NCI-H2196 (cell line): ENCODE data around the gene SERPINB12.

Experiments
- DNase-seq: peaks from one replicate; lab custom pipeline; 2025; ENCODE audit not compliant: unreplicated experiment; lab: John Stamatoyannopoulos, UW

SERPINB12 gene

DNA sequence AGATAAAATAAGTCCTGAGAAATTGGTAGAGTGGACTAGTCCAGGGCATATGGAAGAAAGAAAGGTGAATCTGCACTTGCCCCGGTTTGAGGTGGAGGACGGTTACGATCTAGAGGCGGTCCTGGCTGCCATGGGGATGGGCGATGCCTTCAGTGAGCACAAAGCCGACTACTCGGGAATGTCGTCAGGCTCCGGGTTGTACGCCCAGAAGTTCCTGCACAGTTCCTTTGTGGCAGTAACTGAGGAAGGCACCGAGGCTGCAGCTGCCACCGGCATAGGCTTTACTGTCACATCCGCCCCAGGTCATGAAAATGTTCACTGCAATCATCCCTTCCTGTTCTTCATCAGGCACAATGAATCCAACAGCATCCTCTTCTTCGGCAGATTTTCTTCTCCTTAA is 54.8 kb downstream of the SERPINB12 start:
- DNase-seq: no peak

DNA sequence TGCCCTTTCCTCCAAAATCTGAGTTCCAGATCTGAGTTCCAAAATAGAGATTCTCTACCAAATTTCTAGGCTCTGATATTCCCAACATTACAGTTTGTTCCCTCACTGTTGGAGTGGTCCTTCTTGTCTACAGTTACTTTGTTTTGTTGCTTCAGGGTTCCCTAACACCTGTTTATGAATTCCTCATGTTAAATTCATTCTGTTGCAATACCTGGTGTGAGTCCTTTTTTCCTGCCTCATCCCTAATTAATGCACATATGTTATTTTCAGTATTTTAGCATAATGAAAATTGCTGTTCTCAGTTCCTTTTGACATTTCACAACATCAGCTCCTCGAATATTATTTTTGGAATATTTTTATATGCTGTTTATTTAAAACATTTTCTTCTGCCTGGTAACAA is 61.2 kb downstream of the SERPINB12 start:
- DNase-seq: no peak

DNA sequence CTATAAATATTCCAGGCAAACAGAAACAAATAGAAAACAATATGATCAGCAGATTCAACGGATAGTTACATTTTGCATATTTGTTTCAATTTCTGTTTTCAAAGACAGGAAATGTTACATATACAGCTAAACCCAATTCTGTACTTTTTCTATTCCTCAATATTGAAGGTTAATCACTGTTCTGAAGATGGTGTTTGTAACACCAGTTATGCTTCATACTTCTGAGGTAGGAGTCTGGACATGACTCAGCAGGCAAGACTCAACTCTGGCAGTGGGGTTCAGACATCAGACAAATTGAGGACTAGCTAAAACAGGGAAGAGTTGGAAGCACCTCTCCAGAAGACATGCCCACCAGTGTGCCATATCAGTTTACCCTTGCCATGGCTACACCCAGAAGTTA is 61.6 kb downstream of the SERPINB12 start:
- no peak for DNase-seq

DNA sequence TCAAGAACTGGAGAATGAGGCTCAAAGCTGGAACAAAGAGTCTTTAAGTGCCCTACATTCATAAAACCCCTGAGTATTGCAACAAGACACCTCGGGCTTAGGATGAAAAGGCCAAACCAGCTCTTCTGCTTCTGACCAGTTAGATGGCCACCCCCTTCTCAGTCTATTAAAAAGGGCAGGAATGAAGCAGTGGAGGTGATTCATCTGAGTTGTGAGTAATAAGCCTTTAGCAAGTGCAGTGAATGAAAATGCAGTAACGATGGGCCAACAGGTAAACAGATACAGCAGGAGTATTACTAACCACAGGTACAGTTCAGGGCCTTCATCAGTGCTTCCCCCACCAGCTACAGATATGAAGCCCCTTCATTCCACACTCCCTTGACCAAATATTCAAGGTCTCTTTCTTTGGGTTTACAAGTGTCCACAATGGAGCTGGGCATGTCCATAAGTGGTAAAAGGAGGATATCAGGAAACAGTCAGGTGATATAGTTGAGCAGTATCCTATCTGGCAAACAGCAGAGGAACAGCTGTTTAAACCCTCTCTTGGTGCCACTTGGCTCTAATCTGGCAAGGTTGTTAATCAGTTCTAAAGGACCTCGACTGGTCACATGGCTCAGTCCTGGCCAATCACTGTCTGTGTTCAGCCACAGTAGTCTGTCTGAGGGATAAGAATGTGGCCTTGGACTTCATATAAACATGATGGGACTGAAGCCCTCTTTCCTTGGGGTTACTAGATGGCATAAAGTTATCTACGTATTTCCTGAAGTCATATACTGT is 62.8 kb downstream of the SERPINB12 start:
- peak; percentile 82 for DNase-seq

DNA sequence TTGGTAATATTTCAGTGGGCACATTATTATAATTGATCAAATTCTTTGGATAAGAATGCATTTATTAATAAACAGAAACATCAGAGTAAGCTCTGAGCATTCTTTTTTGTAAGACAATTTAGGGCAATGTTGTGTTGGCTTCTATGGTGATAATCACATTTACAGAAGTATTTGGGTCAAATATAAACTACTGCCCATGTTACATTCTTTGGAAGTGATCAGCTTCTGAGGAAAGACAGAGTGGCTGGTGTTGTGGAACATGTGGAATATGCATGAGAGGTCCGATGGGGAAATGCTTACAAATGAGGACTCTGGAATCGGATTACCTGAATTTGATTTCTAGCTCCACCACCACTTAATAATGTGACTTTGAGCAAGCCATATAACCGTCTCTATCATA is 64.4 kb downstream of the SERPINB12 start:
- no peak for DNase-seq

DNA sequence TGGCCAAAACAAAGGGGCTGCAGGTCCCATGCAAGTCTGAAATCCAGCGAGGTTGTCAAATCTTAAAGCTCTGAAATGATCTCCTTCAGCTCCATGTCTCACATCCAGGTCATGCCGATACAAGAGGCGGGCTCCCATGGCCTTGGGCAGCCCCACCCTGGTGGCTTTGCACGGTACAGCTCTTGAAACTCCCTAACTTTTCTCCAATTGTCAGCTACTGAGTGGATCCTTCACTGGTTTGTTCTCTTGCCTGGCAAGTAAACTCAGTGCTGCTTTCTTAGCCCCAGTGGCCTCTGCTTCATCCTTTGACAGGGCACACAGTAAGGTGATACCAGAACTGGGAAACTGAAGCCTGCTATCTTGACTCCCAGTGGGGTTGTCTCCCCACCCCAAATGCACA is 71.3 kb downstream of the SERPINB12 start:
- DNase-seq: no peak

DNA sequence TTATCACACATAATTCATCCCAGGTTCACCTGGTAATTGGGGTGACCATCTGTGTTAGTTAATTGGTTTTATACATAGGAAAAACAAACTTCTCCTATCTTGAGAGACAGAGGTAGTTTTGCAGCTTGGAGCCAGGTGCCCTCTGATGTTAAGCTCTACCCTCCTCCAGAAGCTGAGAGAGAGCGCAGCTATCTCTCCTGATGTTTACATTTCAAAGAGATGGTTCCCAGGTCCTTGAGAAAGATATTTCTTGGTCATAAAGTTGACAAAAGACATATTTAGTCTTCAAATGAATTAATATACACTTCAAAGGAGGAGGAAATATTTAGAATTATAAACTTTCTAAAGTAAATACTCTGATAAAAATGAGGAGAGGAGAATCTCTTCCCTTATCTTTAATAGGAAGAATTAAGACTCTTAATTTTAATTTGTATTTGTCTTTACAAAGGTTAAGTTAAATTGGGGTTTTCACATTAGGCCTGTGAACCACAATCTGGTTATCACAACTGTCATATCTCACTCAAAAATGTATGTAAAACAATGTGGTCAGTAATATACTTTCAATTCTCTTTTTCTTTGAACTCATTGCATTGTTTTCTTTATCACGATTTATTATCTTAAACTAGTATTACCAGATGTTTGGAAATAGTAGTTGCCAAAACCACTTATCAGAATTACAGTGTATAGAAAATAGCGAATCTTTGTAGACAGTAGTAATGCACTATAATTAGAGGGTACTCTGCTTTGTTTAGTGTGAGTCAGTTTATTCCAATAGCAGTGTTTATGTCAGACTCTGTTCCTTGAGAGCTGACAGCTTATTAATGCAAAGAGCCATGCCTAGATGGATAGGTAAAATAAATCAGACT is 75.1 kb downstream of the SERPINB12 start:
- DNase-seq: no peak

DNA sequence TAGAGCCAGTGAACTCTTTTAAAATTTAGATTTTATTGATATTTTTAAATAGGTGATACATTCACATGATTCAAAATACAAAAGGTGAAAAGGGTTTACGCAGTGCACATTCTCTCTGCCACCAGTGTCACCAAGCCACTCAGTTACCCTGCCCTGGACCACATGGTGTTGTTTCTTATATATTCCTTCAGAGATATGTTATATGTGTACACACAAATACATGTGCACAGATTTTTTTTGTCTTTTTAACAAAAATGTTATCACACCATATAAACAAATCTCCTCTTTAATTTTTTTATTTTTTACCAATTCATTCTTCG is 75.7 kb downstream of the SERPINB12 start:
- DNase-seq: no peak
